ENCODE data around the gene CLEC9A. TPM values are rescaled to one million over a fixed set of nuclear protein-coding genes. Genes with fewer than 3 reads are reported as not detected.

CLEC9A gene
- total RNA-seq, 1 donor from 2014 or later: not detected

DNA sequence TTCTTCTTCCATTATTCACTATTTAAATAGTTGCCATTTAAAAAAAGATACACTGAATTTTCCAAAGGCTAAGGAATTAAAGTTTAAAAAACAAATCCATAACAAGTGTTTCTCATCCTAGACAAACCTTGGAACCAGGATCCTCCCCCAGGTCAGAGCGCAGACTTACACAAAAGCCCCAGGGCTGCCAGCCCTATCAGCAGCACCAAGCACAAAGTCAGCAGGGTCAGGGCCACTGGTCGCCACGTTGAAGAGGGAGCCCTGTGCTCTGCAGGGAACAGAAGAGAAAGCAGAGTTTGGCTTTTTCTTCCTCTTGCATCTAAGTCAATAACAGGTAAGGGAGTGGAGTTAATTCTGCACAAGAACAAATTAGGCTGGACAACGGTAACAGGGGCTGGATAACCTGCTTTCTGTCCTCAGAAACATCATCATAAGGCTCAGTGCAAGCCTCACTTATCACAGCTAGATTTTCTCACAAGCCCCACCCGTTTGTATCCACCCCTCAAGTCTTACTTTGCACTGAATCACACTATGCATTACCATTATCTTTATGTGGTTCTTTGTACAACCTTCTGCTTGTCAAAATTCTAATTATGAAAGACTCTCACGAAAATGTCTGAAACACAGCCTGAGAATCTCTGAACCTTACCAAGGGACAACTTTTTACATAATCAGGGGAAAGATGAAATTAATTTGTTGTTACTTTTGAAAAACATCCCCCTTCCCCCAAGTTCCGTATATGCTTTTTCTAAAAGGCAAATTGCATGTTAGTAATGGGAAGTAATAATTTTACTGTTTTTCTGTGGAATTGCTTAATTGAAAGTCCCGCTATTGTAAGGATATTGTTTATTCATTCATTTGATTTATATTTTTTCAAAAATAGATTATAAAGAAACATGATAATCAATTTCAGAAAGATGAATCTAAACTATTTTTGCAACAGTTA, 58.7 kb downstream of the CLEC9A start:
- TF ChIP-seq CTCF (IDR thresholded peaks at IDR 0.05; ENCODE audit: insufficient read depth, low read length, poor library complexity, severe bottlenecking): no peak

DNA sequence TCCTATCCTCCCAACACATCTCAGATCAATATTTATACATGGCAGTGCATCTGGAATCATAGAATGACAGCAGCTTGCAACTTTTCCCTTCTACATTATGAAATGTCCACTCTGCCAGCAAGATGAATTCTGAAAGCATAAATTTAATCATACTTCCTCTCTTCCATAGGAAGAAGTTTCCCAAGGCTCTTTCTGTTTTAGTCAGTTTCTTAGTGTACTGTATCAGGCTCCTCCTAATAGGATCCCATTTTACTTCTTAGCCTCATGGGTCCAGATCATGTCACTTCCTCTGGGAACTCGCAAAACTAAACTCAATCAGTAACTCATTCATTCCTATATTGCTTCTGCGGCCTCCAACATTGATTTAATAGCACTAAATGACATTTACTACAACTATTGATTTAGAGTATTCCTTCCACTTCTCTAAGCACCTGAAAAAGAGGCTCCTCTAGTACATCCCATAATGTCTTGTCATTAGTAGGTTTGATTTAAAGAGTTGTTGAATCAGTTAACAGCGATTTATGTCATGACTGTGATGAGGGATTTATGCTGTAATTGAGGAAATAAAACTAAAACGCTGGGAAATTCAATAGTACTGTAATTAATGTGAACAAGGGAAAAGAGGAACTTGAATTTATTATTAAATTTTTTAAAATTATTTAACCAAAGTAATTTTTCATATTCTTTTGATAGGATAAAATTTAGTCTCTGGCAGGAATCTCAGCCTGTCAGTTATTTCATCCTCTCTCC, 64.3 kb downstream of the CLEC9A start:
- no peak for TF ChIP-seq CTCF (IDR thresholded peaks at IDR 0.05; ENCODE audit: insufficient read depth, low read length, poor library complexity, severe bottlenecking)
- H3K36me3 ChIP-seq (ENCODE audit: control insufficient read depth, insufficient read depth, low read length): no peaks in the 10 kb centered on the region
- H3K27me3 ChIP-seq (ENCODE audit: control insufficient read depth, insufficient read depth, low read length): no peaks in the 10 kb centered on the region
- no peak for DNase-seq (ENCODE audit: low read depth)
- H3K4me3 ChIP-seq (ENCODE audit: low read depth, low read length): no peak overlapping the region

More for the DNA sequence above, 58.7 kb downstream of the CLEC9A start:
- Histone ChIP-seq H3K27me3 (ENCODE audit: control insufficient read depth, insufficient read depth, low read length) (no peaks in the 10 kb centered on the region), H3K36me3 (ENCODE audit: control insufficient read depth, insufficient read depth, low read length) (no peaks in the 10 kb centered on the region), H3K4me3 (ENCODE audit: low read depth, low read length) (no peak overlapping the region)
- no peak for DNase-seq (ENCODE audit: low read depth)

- H3K4me3 ChIP-seq (ENCODE audit: low read depth, low read length): no peak overlapping the region
- H3K27me3 ChIP-seq (ENCODE audit: control insufficient read depth, insufficient read depth, low read length): no peaks in the 10 kb centered on the region
- no peaks in the 10 kb centered on the region for H3K36me3 ChIP-seq (ENCODE audit: control insufficient read depth, insufficient read depth, low read length)
- DNase-seq (ENCODE audit: low read depth): no peak
- no peak for TF ChIP-seq CTCF (IDR thresholded peaks at IDR 0.05; ENCODE audit: insufficient read depth, low read length, poor library complexity, severe bottlenecking)
These were observed 65.5 kb downstream of the CLEC9A start for GRCh38 chr12:10095971-10096370.

GRCh38 chr12:10097521-10097920, 67.0 kb downstream of the CLEC9A start:
- no peaks in the 10 kb centered on the region for H3K27me3 ChIP-seq (ENCODE audit: control insufficient read depth, insufficient read depth, low read length)
- DNase-seq (ENCODE audit: low read depth): no peak
- no peak for TF ChIP-seq CTCF (IDR thresholded peaks at IDR 0.05; ENCODE audit: insufficient read depth, low read length, poor library complexity, severe bottlenecking)
- H3K36me3 ChIP-seq (ENCODE audit: control insufficient read depth, insufficient read depth, low read length): no peaks in the 10 kb centered on the region
- no peak overlapping the region for H3K4me3 ChIP-seq (ENCODE audit: low read depth, low read length)

- H3K27me3 ChIP-seq (ENCODE audit: control insufficient read depth, insufficient read depth, low read length): no peaks in the 10 kb centered on the region
- TF ChIP-seq CTCF (IDR thresholded peaks at IDR 0.05; ENCODE audit: insufficient read depth, low read length, poor library complexity, severe bottlenecking): no peak
- H3K36me3 ChIP-seq (ENCODE audit: control insufficient read depth, insufficient read depth, low read length): no peaks in the 10 kb centered on the region
- no peak for DNase-seq (ENCODE audit: low read depth)
- no peak within 1 kb of the TSS for H3K4me3 ChIP-seq (ENCODE audit: low read depth, low read length)
These were observed 68.3 kb downstream of the CLEC9A start, which contains the start of gene CLEC1A for GRCh38 chr12:10098791-10099190. Gene CLEC1A, minus strand, starts transcription at chr12:10098985. Its CDS starts 63 bp downstream, at chr12:10098922.

All from kidney epithelial cell (primary cell).